ENCODE measurements around the gene C1orf116.
"Not testable (repeated sequence)": the region's sequence is repeated elsewhere in the genome, so short reads cannot be mapped to it uniquely, and the experiment has no call there.

Gene C1orf116

GRCh38 chr1:207058878-207059867, 26.6 kb upstream of the C1orf116 start:
- no peak for DNase-seq

GRCh38 chr1:207058252-207058651, 25.7 kb upstream of the C1orf116 start:
- DNase-seq = no peak

- no peak for DNase-seq
Observed at GRCh38 chr1:207056673-207057072, 24.1 kb upstream of the C1orf116 start.

GRCh38 chr1:207055386-207056001, 22.9 kb upstream of the C1orf116 start:
- DNase-seq = no peak

DNA sequence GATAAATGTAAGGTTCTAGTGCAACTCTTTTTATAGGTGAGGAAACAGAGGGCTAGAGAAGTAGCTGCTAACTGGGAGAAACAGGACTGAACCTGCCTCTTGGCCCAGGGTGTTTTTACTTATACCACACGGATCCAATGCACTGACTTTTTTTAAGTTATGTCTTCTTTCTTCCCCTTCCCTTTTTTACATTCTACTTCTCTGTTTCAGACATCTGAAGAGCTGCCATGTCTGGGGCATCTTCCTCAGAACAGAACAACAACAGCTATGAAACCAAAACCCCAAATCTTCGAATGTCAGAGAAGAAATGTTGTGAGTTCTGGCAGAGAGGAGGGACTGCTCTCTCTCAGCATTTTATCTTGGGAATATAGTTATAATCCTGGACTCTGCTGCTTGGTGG, 21.9 kb upstream of the C1orf116 start:
- peak; percentile 5 to 16 for DNase-seq

GRCh38 chr1:207052911-207053769, 20.6 kb upstream of the C1orf116 start, which contains the start of gene PFKFB2:
Gene PFKFB2 (plus strand): TSS chr1:207053275. CDS start chr1:207054718, 1,443 bp downstream.
- peak; percentile 72 to 73 for DNase-seq

- no peak for DNase-seq
Observed at GRCh38 chr1:207051191-207051943, 18.8 kb upstream of the C1orf116 start, which contains the start of gene YOD1. Gene YOD1 (minus strand): TSS chr1:207051208. CDS start chr1:207051030, 178 bp downstream.

DNA sequence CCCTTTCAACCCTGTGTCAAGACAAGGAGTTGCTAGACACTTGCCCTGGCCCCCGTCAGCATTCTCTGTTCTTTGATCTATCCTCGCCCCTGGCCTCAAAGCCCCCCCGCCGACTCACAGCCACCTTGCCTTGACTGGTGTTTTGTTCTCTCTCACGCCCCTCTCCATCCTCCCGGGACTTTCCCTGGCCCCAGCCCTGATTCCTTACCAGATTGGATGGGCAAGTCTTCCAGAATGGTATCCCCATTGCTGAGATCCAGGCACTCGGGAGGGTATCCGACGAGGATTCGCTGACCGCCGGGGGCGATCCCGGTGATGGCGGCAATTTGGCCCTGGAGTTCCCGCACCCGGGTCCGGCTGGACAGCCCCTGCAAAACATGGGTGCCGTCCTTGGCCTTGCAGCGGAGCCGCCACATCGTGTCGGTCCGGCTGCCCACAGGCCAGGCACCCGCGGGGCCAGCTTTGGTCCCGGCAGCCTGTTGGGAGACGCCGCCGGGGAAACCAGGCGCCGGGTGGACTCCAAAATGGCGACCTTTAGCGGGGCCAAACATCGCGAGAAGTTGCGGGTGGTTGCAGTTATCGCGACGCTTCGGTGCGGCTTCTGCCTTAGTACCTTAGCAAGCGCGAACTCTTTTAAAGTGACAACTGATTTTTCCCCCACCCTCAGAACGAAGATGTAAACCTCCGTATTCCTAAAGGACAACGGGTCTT, 18.1 kb upstream of the C1orf116 start:
- DNase-seq = peak; percentile 67 to 75

- peak; percentile 69 to 78 for DNase-seq
Observed at GRCh38 chr1:207049974-207050391, 17.4 kb upstream of the C1orf116 start.

GRCh38 chr1:207049514-207049913, 17.0 kb upstream of the C1orf116 start:
- DNase-seq = no peak

- no peak for DNase-seq
Observed at GRCh38 chr1:207049054-207049453, 16.5 kb upstream of the C1orf116 start.

- no peak for DNase-seq
Observed at GRCh38 chr1:207048041-207048440, 15.5 kb upstream of the C1orf116 start.

GRCh38 chr1:207047505-207047904, 14.9 kb upstream of the C1orf116 start:
- DNase-seq = no peak

DNA sequence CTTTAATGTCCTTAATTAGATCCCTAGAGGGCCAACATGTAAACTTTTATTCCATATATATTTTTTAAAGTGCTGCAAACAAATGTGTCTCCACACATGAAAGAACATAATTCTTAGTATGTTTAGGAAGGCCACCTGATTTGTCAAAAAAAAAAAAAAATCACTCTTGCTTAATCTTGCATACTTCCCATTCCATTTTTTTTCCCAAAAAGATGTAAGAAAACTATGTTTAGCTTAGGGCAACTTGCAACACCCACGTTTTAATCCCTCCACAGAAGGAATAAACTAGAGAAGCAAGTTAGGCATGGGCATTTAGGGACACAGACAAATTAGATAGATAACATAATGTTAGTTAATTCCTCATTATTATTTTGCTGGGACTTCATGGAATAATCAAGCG, 12.9 kb upstream of the C1orf116 start:
- no peak for DNase-seq

- not testable (repeated sequence) for DNase-seq
Observed at GRCh38 chr1:207041397-207041796, 8.8 kb upstream of the C1orf116 start.

DNA sequence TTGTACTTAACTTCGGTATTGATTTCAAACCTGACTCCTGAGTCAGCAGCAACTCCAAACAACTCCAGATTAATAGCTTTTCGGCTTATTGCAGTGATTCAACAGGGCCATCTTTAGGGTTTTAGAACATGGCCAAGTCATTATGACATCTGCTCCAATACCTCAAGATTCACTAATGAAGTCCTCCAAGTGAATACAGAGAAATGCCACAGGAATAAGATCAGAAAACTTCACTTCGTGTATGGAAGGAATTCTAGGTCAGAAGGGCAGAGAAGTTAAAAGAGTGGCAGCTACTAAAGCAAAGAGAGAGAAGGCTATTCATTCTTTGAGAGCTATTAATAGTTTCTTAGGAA, 7.6 kb upstream of the C1orf116 start:
- no peak for DNase-seq

GRCh38 chr1:207039380-207040180, 7.0 kb upstream of the C1orf116 start:
- DNase-seq = no peak

GRCh38 chr1:207036865-207037264, 4.3 kb upstream of the C1orf116 start:
- DNase-seq = no peak

- no peak for DNase-seq
Observed at GRCh38 chr1:207035877-207036551, 3.5 kb upstream of the C1orf116 start.

- DNase-seq = no peak
Observed at GRCh38 chr1:207034998-207035397, 2.4 kb upstream of the C1orf116 start.

Measured in AML-193 (cell line).